Colonic mucosa (tissue), 4 donors: Measurements from ENCODE around the gene DSCAML1. TPM values are rescaled to one million over a fixed set of nuclear protein-coding genes. Genes with fewer than 3 reads are reported as not detected.

Experiments used
- DNase-seq: peaks from one replicate; pipeline ENCODE4 v3.0.0-alpha.2; 2020
- H3K27ac ChIP-seq: fragments of 200-600 bp; one replicate; pipeline ENCODE4 v1.8.0; 2021
- H3K27me3 ChIP-seq: fragments of 200-600 bp; one replicate; pipeline ENCODE4 v1.8.0; 2021
- H3K36me3 ChIP-seq: fragments of 200-600 bp; one replicate; pipeline ENCODE4 v1.8.0; 2021
- H3K4me1 ChIP-seq: fragments of 200-600 bp; one replicate; pipeline ENCODE4 v1.8.0; 2021; ENCODE audit warnings: mild to moderate bottlenecking
- H3K4me3 ChIP-seq: fragments of 200-600 bp; one replicate; pipeline ENCODE4 v1.8.0; 2021
- H3K9ac ChIP-seq, 2 donors: one replicate each; pipeline ENCODE4 v1.7.0; 2013; ENCODE audit warnings: control low read depth in 2 of 2, low read depth in 2 of 2, low read length in 2 of 2
- H3K9me3 ChIP-seq: fragments of 200-600 bp; one replicate; pipeline ENCODE4 v1.8.0; 2021
- intact Hi-C: fragments of 100-400 bp; cut with DNase I; formaldehyde crosslinking; loops from one replicate; pipeline ENCODE4 v1.14.1; 2022
- total RNA-seq, 2 donors: library from RNA; stranded (reverse); fragmentation: NEBNext Ultra II Directional in 1 of 2; extraction: Animal tissue kit (Norgen Biotek cat#: 25700) in 1 of 2; gene quantifications; one replicate each; pipeline ENCODE4 v1.2.1, GENCODE V29; 2021
- TF ChIP-seq, protein P1 (sequence below): fragments of 200-600 bp; IDR thresholded peaks from one replicate; pipeline ENCODE4 v1.8.0; 2022; ENCODE audit warnings: antibody characterized with exemption, mild to moderate bottlenecking
- donor health status: healthy.
- donor health status: DM: no; HTN: no; CAD: no.
- donor health status: DM: no; HTN: no; CAD: no.

The DSCAML1 gene
- total RNA-seq, 2 donors from 2014 or later = 1.2 to 4.3 TPM

DNA sequence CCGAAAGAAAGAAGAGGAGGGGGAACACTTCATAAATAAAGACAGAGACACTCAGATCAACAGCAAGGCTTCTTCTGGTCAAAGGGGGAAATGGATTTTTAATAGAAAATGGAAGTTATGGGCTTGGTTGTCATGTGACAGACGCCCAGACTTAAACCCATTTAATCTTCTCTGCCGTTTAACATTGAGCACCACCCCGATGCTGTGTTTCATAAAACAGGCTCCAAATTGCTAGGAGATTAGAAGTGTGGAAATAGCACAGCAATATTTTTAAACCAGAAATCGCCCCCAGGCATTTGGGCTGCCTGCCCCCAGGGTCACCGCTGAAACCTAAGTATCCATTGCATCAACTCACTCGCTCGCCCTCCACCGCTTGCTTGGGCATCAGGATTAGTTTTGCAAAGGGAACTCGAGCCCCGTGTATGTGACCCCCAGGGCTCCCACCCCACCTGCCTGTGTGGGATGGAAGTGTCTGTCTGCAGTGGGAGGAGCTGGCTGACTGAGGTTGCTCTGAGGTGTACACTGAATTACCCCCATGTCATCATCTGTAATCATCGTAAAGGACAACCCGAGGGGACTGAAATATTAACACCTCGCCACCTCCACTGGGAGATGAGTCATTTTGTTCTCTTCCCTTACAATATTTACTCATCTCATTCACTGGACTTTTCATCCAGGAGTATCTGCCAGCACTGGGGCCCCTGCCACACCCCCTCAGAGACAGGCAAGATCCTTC lies 10.7 kb downstream of the DSCAML1 start:
- intact Hi-C loops = no loop called here
- Histone ChIP-seq H3K4me3 (no peak overlapping the region), H3K36me3 (no peaks in the 10 kb centered on the region), H3K4me1 (no peaks in the 10 kb centered on the region), H3K27me3 (no peaks in the 10 kb centered on the region), H3K9me3 (no peaks in the 10 kb centered on the region), H3K27ac (no peak overlapping the region), H3K9ac (no peak overlapping the region)
- TF ChIP-seq, protein P1, sequence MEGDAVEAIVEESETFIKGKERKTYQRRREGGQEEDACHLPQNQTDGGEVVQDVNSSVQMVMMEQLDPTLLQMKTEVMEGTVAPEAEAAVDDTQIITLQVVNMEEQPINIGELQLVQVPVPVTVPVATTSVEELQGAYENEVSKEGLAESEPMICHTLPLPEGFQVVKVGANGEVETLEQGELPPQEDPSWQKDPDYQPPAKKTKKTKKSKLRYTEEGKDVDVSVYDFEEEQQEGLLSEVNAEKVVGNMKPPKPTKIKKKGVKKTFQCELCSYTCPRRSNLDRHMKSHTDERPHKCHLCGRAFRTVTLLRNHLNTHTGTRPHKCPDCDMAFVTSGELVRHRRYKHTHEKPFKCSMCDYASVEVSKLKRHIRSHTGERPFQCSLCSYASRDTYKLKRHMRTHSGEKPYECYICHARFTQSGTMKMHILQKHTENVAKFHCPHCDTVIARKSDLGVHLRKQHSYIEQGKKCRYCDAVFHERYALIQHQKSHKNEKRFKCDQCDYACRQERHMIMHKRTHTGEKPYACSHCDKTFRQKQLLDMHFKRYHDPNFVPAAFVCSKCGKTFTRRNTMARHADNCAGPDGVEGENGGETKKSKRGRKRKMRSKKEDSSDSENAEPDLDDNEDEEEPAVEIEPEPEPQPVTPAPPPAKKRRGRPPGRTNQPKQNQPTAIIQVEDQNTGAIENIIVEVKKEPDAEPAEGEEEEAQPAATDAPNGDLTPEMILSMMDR = no peak
- no peak for DNase-seq

DNA sequence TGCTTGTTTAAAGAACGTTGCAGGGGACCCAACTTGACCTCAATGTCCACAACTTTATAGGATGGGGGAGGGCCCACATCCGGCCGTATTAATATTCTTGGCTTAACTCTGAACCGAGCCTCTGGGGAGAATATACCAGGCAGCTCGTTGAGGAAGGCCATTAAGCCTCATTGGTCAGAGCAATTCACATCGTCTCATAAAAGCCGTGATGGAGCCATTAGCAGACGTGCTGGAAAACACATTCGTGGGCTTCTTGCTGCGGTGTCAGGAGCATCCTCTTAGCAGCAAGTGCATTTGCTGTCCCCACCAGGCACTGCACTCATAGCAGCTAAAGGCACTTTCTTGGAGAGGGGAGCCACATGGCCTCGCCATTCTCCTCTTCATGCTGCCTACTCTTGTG lies 14.9 kb downstream of the DSCAML1 start:
- DNase-seq = no peak

GRCh38 chr11:117781627-117782026 lies 15.4 kb downstream of the DSCAML1 start:
- TF ChIP-seq, protein P1 = no peak

More for the DNA sequence above, 14.9 kb downstream of the DSCAML1 start:
- TF ChIP-seq, protein P1 = no peak
- H3K4me3 ChIP-seq = no peak overlapping the region
- H3K9ac ChIP-seq = no peak overlapping the region
- H3K36me3 ChIP-seq = no peaks in the 10 kb centered on the region
- H3K27me3 ChIP-seq = no peaks in the 10 kb centered on the region
- intact Hi-C loops = no loop called here
- no peaks in the 10 kb centered on the region for H3K4me1 ChIP-seq
- H3K27ac ChIP-seq = no peak overlapping the region
- no peaks in the 10 kb centered on the region for H3K9me3 ChIP-seq

DNA sequence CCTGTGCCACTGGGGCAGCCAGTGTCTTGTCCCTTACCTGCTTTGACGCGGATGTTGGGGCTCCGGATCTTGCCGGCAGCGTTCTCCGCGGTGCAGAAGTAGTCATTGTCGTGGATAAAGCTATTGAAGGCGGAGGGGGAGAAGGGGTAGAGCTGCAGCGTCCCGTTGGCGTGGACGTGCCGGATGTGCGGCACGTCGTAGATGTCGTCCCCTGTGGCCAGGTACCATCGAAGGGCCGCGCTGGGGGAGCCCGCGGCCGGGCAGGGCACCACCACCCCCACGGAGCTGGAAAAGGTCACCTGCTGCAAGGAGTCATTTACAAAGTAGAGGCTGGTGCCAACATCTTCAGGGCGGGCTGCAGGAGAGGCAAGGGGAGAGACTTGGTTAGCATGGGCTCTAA lies 16.6 kb downstream of the DSCAML1 start:
- Histone ChIP-seq H3K36me3 (no peaks in the 10 kb centered on the region), H3K27me3 (no peaks in the 10 kb centered on the region)
- intact Hi-C loops = no loop called here

More at GRCh38 chr11:117781627-117782026, 15.4 kb downstream of the DSCAML1 start:
- Histone ChIP-seq H3K9me3 (no peaks in the 10 kb centered on the region), H3K4me1 (no peaks in the 10 kb centered on the region), H3K4me3 (no peak overlapping the region), H3K9ac (no peak overlapping the region), H3K27ac (no peak overlapping the region), H3K36me3 (no peaks in the 10 kb centered on the region), H3K27me3 (no peaks in the 10 kb centered on the region)
- intact Hi-C loops = no loop called here
- no peak for DNase-seq

DNA sequence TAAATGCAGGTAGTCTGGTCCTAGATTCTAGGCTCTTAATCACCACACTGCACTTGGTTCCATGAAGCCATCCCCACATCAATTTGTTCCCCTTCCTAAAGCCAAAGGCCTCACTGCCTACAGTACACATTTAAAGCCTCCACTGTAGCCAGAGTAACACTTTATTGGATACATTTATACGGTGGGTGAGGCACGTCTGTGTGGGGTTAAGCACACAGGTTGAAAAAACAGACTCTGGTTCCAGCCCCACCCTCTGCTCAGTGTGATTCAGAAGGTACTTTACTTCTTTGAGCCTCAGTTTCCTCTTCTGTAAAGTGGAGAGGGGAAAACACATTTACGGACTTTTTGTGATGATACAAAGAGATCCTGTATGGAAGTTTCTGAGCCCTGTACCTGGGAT lies 22.5 kb downstream of the DSCAML1 start:
- TF ChIP-seq, protein P1 = no peak
- no peaks in the 10 kb centered on the region for H3K9me3 ChIP-seq
- no peaks in the 10 kb centered on the region for H3K27me3 ChIP-seq
- peak; percentile 53 for DNase-seq
- intact Hi-C loops = no loop called here
- H3K27ac ChIP-seq = no peak overlapping the region
- H3K4me3 ChIP-seq = no peak overlapping the region
- H3K9ac ChIP-seq = no peak overlapping the region
- no peaks in the 10 kb centered on the region for H3K36me3 ChIP-seq
- no peaks in the 10 kb centered on the region for H3K4me1 ChIP-seq

More for the DNA sequence above, 16.6 kb downstream of the DSCAML1 start:
- H3K9ac ChIP-seq = no peak overlapping the region
- H3K4me3 ChIP-seq = no peak overlapping the region
- no peak for DNase-seq
- H3K27ac ChIP-seq = no peak overlapping the region
- TF ChIP-seq, protein P1 = no peak
- no peaks in the 10 kb centered on the region for H3K4me1 ChIP-seq
- H3K9me3 ChIP-seq = no peaks in the 10 kb centered on the region
